ENCODE measurements around the gene VASH1.

GRCh38 chr14:76769636-76770292 lies 8.5 kb downstream of the VASH1 start:
- TF ChIP-seq CTCF (IDR thresholded peaks at IDR 0.05; ENCODE audit: insufficient read depth, low read length) = no peak
- TF ChIP-seq POLR2AphosphoS5 (IDR thresholded peaks at IDR 0.05; ENCODE audit: low read depth) = no peak
- TF ChIP-seq REST (IDR thresholded peaks at IDR 0.05; ENCODE audit: insufficient replicate concordance, low read depth) = no peak
